ENCODE measurements around the gene TF.
A peak's percentile ranks its signal among the peaks of the same experiment; 100 is the strongest.

The TF gene

GRCh38 chr3:133797396-133798105 is 51.4 kb downstream of the TF start:
- no peaks in the 10 kb centered on the region for H3K36me3 Mint-ChIP-seq
- no peak overlapping the region for H3K27ac Mint-ChIP-seq
- peaks cover 31% of the 10 kb centered on the region for H3K27me3 Mint-ChIP-seq
- no peaks in the 10 kb centered on the region for H3K4me1 Mint-ChIP-seq
- CTCF ChIA-PET = no interaction called here
- peaks cover 5% of the 10 kb centered on the region for H3K9me3 Mint-ChIP-seq
- no peak overlapping the region for H3K4me3 Mint-ChIP-seq
- no peak for DNase-seq

GRCh38 chr3:133799794-133800585 is 53.8 kb downstream of the TF start:
- CTCF ChIA-PET = no interaction called here
- Mint-ChIP-seq H3K4me1 (peaks cover 2% of the 10 kb centered on the region), H3K27me3 (peaks cover 31% of the 10 kb centered on the region), H3K4me3 (no peak overlapping the region), H3K27ac (no peak overlapping the region), H3K36me3 (no peaks in the 10 kb centered on the region), H3K9me3 (no peaks in the 10 kb centered on the region)
- no peak for DNase-seq

GRCh38 chr3:133803469-133803868 is 57.3 kb downstream of the TF start:
- Mint-ChIP-seq H3K27ac (no peak overlapping the region), H3K9me3 (no peaks in the 10 kb centered on the region), H3K36me3 (peaks cover 14% of the 10 kb centered on the region), H3K27me3 (peaks cover 23% of the 10 kb centered on the region), H3K4me3 (no peak overlapping the region), H3K4me1 (peaks cover 29% of the 10 kb centered on the region)
- DNase-seq = no peak
- CTCF ChIA-PET = no interaction called here

DNA sequence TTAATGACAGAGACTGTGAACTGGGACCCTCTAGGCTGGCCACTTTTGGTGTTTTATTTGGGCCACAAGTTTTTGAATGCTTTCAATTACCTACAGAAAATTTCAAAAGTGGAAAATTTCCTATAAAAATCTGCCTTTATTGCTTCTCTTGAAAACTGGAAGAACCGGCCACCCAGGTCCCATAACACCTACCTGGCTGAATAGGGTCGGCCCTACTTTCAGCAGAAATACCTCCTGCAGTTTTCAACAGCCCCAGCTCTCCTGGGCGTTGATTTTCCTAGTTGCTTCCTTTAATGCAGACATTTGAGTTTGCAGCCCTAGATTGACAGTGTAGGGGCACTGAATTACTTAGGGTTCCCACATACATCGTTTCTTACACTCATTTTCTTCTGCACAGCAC is 58.7 kb downstream of the TF start:
- Mint-ChIP-seq H3K9me3 (no peaks in the 10 kb centered on the region), H3K27ac (peak overlapping the region; percentile 91), H3K36me3 (peaks cover 21% of the 10 kb centered on the region), H3K4me3 (peak overlapping the region; percentile 95), H3K4me1 (peaks cover 30% of the 10 kb centered on the region), H3K27me3 (peaks cover 20% of the 10 kb centered on the region)
- DNase-seq = no peak
- CTCF ChIA-PET = no interaction called here

GRCh38 chr3:133805384-133805701 is 59.1 kb downstream of the TF start:
- DNase-seq = no peak
- Mint-ChIP-seq H3K36me3 (peaks cover 24% of the 10 kb centered on the region), H3K4me3 (peak overlapping the region; percentile 95), H3K9me3 (no peaks in the 10 kb centered on the region), H3K4me1 (peaks cover 32% of the 10 kb centered on the region), H3K27ac (peak overlapping the region; percentile 91), H3K27me3 (peaks cover 16% of the 10 kb centered on the region)
- CTCF ChIA-PET = no interaction called here

DNA sequence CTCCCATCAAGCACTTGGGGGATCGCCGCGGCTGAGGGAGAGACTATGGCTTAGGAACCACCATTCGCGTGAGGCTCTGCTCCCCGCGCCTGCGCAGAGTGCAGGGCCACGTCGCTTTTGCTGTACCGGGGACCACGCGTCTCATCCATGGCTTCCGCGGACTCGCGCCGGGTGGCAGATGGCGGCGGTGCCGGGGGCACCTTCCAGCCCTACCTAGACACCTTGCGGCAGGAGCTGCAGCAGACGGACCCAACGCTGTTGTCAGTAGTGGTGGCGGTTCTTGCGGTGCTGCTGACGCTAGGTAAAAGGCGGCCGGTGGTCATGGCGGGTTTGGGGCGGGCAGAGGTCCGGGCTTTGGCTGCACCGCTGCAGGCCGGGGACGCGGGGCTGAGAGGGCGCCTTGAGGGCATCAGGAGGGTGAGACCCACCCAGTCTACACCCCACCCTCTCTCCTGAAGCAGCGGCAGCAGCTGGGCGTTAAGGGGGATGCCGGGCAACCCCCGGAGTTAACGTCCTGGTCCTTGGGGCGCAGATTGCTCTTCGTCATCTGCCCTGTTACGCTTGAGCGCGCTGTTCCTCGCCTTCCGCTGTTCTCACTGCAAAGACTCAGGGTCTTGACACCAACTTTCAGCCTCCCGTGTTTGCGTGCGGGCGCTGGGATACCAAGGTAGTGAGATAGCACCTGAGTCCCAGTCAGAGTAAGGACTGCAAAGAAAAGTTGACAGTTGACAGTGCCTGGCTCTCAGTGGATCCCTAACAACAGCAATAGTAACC is 59.7 kb downstream of the TF start, which contains the start of gene SRPRB:
Gene SRPRB, plus strand, starts transcription at position 114 of the 774 bp plus-strand sequence. Its CDS starts 34 bp downstream, at position 148.
- CTCF ChIA-PET = interaction anchor here (0.9 kb wide), 1 partner anchor 27 kb away, joined by 3 read pairs; no protein-coding TSS in a partner anchor
- peak; percentile 97 for DNase-seq
- Mint-ChIP-seq H3K9me3 (no peaks in the 10 kb centered on the region), H3K4me1 (peaks cover 32% of the 10 kb centered on the region), H3K4me3 (peak within 1 kb of the TSS; percentile 95), H3K36me3 (peaks cover 25% of the 10 kb centered on the region), H3K27me3 (peaks cover 11% of the 10 kb centered on the region), H3K27ac (peak within 1 kb of the TSS; percentile 91)

- DNase-seq = no peak
- peaks cover 8% of the 10 kb centered on the region for H3K4me1 Mint-ChIP-seq
- peaks cover 40% of the 10 kb centered on the region for H3K36me3 Mint-ChIP-seq
- H3K27me3 Mint-ChIP-seq = no peaks in the 10 kb centered on the region
- H3K9me3 Mint-ChIP-seq = no peaks in the 10 kb centered on the region
- CTCF ChIA-PET = no interaction called here
- no peak overlapping the region for H3K27ac Mint-ChIP-seq
- H3K4me3 Mint-ChIP-seq = no peak overlapping the region
Measured at GRCh38 chr3:133812872-133813271, 66.7 kb downstream of the TF start.

DNA sequence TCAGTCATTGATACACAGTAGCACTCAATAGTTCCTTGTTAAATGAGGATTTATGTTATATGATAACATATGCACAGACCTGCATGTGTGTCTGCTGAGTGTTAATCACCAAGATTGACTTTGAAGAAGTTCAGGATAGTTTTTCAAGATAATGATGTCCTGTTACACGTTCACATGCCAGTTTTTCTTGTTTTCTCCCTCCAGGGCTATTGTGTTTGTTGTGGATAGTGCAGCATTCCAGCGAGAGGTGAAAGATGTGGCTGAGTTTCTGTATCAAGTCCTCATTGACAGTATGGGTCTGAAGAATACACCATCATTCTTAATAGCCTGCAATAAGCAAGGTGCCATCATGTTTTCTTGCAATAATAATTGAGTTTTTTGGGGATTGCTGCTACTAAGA is 69.2 kb downstream of the TF start:
- DNase-seq = no peak
- no peak overlapping the region for H3K4me3 Mint-ChIP-seq
- CTCF ChIA-PET = no interaction called here
- H3K27me3 Mint-ChIP-seq = no peaks in the 10 kb centered on the region
- no peaks in the 10 kb centered on the region for H3K4me1 Mint-ChIP-seq
- H3K36me3 Mint-ChIP-seq = peaks cover 37% of the 10 kb centered on the region
- no peak overlapping the region for H3K27ac Mint-ChIP-seq
- no peaks in the 10 kb centered on the region for H3K9me3 Mint-ChIP-seq

DNA sequence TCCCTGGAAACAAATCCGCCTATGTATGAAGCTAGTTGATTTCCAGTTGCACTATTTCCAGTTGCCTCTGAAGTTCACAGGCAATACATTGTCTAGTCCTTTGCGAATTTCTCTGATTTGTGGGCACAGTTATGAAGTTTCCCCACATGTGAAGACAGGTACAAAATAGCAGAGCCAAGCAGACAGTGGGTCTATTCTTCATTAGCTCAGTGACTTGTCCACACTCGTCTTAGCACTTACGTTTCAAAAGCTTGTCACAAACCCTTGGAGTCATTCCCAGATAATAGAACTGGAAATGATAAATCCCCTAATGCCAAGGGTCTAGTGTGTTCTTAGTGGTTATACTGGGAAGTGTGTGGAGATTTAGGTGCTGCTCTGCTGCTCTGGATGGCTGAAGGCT is 73.9 kb downstream of the TF start:
- Mint-ChIP-seq H3K4me1 (no peaks in the 10 kb centered on the region), H3K27me3 (no peaks in the 10 kb centered on the region), H3K36me3 (peaks cover 53% of the 10 kb centered on the region), H3K9me3 (no peaks in the 10 kb centered on the region), H3K4me3 (no peak overlapping the region), H3K27ac (no peak overlapping the region)
- DNase-seq = no peak
- CTCF ChIA-PET = interaction anchor here (0.6 to 1.4 kb wide), 7 partner anchors 10 to 725 kb away, joined by 3 to 5 read pairs (median 3); no protein-coding TSS in a partner anchor

DNA sequence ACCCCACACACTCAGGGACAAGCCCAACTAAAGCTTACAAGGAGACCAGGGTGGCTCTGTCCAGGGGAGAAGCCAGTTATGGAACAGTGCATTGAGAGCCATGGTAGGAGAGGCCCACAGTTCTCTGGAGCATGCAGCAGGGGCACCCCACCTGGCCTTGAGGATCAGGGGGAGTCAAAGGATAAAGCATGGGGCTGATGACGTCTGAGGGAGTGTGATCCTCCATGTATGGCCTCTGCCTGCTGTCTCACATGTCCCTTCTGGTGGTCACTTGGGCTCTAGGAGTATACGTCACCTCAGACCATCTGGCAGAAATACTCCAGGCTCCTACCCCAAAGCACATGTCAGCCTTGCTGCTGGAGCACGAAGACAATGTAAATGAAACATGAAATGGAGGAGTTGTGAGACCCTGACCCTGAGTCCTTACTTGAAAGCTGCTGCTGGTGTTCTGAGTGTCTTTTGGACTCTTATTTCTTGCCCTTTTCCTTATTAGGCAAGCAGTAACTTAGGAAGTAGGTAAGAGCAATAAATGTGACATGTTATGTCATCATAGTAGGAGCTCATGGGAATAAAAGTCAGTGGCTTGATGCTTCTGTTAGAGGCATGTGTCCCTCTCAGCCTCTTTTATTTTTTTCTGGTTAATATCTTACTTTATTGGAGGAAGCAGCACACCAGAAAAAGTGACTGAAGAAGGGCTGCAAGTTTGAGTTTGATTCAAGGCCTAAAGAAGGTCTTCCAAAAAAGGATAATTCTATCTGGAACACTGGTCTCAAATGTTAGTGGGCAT is 74.9 kb downstream of the TF start:
- CTCF ChIA-PET = interaction anchor here (1.2 kb wide), 1 partner anchor 12 kb away, joined by 5 read pairs; no protein-coding TSS in a partner anchor
- no peak for DNase-seq
- no peaks in the 10 kb centered on the region for H3K4me1 Mint-ChIP-seq
- no peak overlapping the region for H3K4me3 Mint-ChIP-seq
- no peaks in the 10 kb centered on the region for H3K27me3 Mint-ChIP-seq
- H3K9me3 Mint-ChIP-seq = no peaks in the 10 kb centered on the region
- no peak overlapping the region for H3K27ac Mint-ChIP-seq
- peaks cover 51% of the 10 kb centered on the region for H3K36me3 Mint-ChIP-seq

DNA sequence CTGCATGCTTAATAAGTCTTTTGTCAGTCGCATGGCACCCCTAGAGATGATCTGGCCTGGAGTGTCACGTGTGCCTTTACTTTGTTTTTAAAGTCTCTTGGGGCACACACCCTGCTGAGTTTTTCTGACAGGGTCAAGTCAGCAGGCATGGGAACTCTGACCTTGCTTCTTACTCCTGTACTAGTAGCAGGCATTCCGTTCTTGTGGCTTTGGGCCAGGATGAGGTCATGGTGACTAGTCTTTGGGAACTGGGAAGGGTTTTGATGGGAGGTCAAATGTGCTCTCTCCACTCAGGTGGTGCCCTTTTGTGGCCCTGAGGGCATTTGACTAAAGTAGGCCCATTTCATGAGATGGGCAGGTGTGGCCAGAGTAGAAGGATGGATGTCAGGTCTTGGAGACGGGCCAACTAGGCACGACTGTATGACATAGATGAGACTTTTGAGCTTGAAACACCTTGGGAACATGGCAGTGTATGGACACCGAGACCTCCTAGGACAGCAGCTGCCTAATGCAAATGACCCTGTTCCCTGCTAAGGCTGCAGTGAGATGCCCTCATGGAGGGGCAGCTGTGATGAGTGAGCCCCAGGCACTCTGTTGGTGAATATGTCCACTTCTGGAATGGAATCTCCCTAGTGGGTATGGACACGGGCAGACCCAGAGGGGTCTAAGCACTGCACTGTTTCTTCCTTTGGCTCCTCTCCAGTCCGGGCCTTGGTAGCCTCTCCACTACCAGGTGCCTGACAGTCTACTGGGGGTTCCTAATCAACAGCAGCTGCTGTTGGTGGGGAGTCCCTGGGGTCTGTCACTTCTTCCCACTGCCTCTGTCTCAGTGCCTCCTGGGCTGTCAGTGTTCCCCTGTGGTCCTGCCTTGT is 75.8 kb downstream of the TF start:
- Mint-ChIP-seq H3K4me3 (no peak overlapping the region), H3K9me3 (no peaks in the 10 kb centered on the region), H3K4me1 (no peaks in the 10 kb centered on the region), H3K27ac (no peak overlapping the region), H3K27me3 (no peaks in the 10 kb centered on the region), H3K36me3 (peaks cover 50% of the 10 kb centered on the region)
- CTCF ChIA-PET = no interaction called here
- DNase-seq = no peak

- H3K36me3 Mint-ChIP-seq = peaks cover 41% of the 10 kb centered on the region
- H3K27me3 Mint-ChIP-seq = peaks cover 4% of the 10 kb centered on the region
- CTCF ChIA-PET = no interaction called here
- DNase-seq = no peak
- H3K4me3 Mint-ChIP-seq = no peak overlapping the region
- H3K9me3 Mint-ChIP-seq = no peaks in the 10 kb centered on the region
- H3K27ac Mint-ChIP-seq = no peak overlapping the region
- H3K4me1 Mint-ChIP-seq = no peaks in the 10 kb centered on the region
Measured at GRCh38 chr3:133824961-133825485, 78.8 kb downstream of the TF start.
